Mesothelial cell of epicardium (in vitro differentiated cells): ENCODE results near the gene GJB2. TPM values are rescaled to one million over a fixed set of nuclear protein-coding genes. Genes with fewer than 3 reads are reported as not detected.

Source experiments
- DNase-seq, 2 experiments: peaks; one replicate each; pipeline ENCODE4 v3.0.0; 2021; ENCODE audit warnings: low spot score in 2 of 2; ENCODE audit not compliant: unreplicated experiment in 2 of 2
- H3K27ac Mint-ChIP-seq: 2 replicates; pipeline ENCODE4 v1.8.0; 2021; ENCODE audit warnings: mixed read lengths
- H3K27me3 Mint-ChIP-seq: 2 replicates; pipeline ENCODE4 v1.8.0; 2021; ENCODE audit warnings: low read depth, mixed read lengths
- H3K36me3 Mint-ChIP-seq: 2 replicates; pipeline ENCODE4 v1.8.0; 2021; ENCODE audit warnings: mixed read lengths
- H3K4me1 Mint-ChIP-seq: 2 replicates; pipeline ENCODE4 v1.8.0; 2021; ENCODE audit warnings: mixed read lengths
- H3K4me3 Mint-ChIP-seq: 2 replicates; pipeline ENCODE4 v1.8.0; 2021; ENCODE audit warnings: mild to moderate bottlenecking, moderate library complexity, mixed read lengths
- H3K9me3 Mint-ChIP-seq: 2 replicates; pipeline ENCODE4 v1.8.0; 2021; ENCODE audit warnings: mixed read lengths
- total RNA-seq: library from RNA; stranded (reverse); gene quantifications from 3 replicates; pipeline ENCODE4 v1.2.1, GENCODE V29; 2021
- TF ChIP-seq, protein P1 (sequence below): fragments of 200-600 bp; sonication (generic); IDR thresholded peaks from one replicate; pipeline ENCODE4 v1.5.0; 2021; ENCODE audit warnings: antibody characterized with exemption; ENCODE audit not compliant: unreplicated experiment

The GJB2 gene
- total RNA-seq, 1 donor from 2014 or later, result 25.4 TPM

DNA sequence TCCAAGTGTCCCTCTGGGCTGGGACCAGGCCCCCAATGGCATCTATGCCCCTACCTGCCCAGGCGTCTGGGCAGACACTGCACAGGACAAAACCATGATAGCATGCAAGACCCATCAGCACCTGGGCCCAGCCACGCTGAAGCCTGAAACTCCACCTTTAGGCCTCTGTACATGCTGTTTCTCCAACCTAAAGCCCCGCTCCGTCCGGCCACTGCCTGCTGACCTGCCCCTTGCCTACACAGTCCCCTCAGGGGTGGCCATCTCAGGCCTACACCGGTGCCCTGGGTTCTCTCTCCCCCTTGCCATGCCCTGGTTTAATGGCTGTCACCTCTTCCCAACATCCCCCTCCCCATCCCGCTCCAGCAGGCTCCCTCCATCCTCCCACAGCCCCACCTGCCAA, 47.2 kb downstream of the GJB2 start:
- no peak for DNase-seq
- Mint-ChIP-seq H3K4me3 (no peak overlapping the region), H3K36me3 (no peaks in the 10 kb centered on the region), H3K27ac (no peak overlapping the region), H3K9me3 (no peaks in the 10 kb centered on the region), H3K4me1 (peaks cover 17% of the 10 kb centered on the region), H3K27me3 (peaks cover 32% of the 10 kb centered on the region)
- TF ChIP-seq, protein P1, sequence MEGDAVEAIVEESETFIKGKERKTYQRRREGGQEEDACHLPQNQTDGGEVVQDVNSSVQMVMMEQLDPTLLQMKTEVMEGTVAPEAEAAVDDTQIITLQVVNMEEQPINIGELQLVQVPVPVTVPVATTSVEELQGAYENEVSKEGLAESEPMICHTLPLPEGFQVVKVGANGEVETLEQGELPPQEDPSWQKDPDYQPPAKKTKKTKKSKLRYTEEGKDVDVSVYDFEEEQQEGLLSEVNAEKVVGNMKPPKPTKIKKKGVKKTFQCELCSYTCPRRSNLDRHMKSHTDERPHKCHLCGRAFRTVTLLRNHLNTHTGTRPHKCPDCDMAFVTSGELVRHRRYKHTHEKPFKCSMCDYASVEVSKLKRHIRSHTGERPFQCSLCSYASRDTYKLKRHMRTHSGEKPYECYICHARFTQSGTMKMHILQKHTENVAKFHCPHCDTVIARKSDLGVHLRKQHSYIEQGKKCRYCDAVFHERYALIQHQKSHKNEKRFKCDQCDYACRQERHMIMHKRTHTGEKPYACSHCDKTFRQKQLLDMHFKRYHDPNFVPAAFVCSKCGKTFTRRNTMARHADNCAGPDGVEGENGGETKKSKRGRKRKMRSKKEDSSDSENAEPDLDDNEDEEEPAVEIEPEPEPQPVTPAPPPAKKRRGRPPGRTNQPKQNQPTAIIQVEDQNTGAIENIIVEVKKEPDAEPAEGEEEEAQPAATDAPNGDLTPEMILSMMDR, result no peak

DNA sequence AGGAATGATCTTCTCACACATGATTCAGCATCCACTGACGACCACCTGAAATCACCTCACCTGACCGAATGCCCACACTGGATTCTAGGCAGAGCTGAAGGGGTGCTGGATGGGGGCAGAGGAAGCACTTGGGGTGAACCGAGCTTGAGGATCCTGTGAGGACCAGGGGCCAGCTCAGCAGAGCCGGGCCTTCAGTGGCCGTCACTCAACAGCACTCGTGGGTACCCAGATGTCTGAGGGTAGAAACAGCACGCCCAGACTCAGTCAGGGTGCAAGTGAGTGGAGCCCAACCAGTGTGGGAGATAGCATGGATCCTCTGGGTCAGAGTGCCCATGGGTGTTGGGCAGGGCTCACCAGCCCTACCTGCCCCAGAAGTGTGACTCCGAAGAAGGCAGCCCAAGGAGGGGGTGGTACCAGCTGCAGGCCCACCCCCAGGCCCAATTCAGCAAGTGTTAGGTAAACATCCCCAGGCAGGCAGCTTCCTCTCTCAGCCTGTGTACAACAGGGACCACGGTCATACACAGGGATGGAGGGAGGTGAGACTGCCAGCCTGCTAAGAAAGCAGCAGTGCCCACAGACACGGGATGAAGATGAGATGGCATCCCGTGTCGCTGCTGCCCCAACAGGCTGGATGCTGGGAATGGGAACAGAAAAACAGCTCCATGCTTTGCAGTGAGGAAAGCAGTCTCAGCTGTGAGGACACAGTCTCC, 48.4 kb downstream of the GJB2 start:
- TF ChIP-seq, protein P1, result no peak
- H3K27ac Mint-ChIP-seq, result no peak overlapping the region
- H3K9me3 Mint-ChIP-seq, result no peaks in the 10 kb centered on the region
- H3K4me1 Mint-ChIP-seq, result peaks cover 30% of the 10 kb centered on the region
- peaks cover 23% of the 10 kb centered on the region for H3K27me3 Mint-ChIP-seq
- no peak overlapping the region for H3K4me3 Mint-ChIP-seq
- no peaks in the 10 kb centered on the region for H3K36me3 Mint-ChIP-seq
- DNase-seq, result no peak

DNA sequence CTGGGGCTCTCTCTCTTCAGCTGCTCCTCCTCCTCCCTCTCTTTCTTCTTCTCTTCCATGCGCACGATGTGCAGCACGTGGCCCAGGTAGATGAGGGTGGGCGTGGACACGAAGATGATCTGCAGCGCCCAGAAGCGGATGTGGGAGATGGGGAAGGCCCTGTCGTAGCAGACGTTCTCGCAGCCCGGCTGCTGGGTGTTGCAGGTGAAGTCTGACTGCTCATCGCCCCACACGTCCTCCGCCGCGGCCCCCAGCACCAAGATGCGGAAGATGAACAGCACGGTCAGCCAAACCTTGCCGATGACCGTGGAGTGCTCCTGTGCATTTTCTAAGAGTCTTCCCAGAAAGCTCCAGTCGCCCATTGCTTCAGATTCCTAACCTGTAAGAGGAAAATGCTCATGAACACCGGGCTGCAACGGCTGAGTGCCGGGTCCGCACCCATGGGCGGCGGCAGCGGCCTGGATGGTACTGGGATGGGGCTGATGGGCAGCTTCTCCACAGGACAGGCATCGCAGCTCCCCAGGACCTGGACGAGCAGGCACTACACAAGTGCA, 49.7 kb downstream of the GJB2 start:
- Mint-ChIP-seq H3K9me3 (no peaks in the 10 kb centered on the region), H3K27ac (no peak overlapping the region), H3K4me1 (peaks cover 31% of the 10 kb centered on the region), H3K36me3 (no peaks in the 10 kb centered on the region), H3K27me3 (peaks cover 20% of the 10 kb centered on the region), H3K4me3 (no peak overlapping the region)
- TF ChIP-seq, protein P1, result no peak
- DNase-seq, result no peak

DNA sequence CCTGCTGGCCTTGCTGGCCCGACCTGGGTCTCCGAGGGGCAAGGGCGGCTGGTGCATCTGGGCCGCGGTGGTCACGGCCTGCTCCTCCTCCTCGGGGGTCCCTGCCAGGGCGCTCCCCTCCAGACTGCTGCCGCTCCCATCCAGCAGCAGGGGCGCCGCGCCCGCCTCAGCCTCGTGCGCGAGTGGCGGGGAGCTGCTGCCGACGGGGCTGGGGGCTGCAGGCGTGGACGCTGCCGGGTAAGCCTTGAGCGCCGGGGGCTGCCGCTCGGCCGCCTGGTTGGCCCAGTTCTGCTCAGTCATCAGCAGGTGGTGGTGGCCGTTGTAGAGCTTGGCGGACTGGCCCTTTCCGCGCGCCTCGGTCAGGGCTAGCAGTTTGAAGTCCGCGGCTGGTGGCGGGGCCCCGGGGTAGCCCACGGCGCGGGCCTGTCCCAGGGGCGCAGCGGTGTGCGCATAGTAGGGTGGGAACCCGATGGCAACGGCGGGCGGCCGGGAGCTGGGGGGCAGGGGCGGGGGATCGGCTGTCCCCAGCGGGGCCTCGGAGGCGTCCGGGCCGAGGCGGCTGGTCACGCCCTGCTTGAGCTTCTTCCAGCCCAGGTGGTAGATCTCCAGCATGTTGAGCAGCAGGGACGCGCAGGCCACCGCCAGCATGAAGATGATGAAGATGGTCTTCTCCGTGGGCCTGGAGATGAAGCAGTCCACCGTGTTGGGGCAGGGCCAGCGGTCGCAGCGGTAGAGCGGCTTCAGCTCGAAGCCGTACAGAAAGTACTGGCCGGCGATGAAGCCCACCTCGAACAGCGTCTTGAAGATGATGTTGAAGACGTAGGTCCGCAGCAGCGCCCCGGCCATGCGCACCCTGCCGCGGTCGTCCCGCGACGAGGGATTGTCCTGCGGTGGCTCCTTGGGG, 50.5 kb downstream of the GJB2 start:
- Mint-ChIP-seq H3K27ac (no peak overlapping the region), H3K9me3 (no peaks in the 10 kb centered on the region), H3K4me1 (peaks cover 31% of the 10 kb centered on the region), H3K36me3 (no peaks in the 10 kb centered on the region), H3K4me3 (no peak overlapping the region), H3K27me3 (peaks cover 23% of the 10 kb centered on the region)
- TF ChIP-seq, protein P1, result no peak
- no peak for DNase-seq

DNA sequence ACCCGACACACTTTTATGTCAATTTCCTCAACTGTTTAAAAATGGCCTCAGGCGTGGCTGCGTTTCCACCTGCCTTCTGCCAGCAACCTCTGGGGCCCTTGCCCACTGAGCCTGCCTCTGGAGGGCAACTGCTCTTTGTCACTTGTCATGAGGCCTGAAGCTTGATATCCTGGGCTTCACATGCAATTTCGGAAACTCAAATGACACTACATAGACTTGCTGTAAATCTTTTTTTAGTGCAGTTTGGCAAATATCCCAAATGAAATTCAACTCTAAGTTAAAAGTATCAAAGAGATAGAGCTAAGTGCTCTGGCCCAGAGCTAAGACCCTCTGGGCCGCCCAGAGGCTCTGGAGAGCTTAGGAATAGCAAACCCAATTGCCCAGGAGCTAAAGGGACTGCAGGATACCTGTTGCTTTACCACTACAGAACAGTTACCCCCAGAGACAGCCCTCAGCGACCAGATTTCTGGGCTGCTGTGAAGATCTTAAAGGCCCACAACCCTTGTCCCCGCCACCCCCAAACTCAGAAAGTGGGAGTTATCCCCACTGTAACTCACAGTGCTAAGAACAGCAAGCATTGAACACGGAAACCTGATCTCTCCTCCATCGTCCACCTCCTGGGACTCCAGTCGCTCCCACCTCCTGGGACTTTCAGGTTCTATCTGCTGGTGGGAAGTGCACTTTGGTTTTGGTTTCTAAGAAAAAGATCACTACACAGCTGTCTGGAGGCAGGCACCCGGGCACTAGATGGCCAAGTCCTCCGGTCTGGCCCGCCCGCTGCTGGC, 51.3 kb downstream of the GJB2 start:
- H3K27ac Mint-ChIP-seq, result peak overlapping the region; percentile 55
- no peak overlapping the region for H3K4me3 Mint-ChIP-seq
- DNase-seq, result peak in 1 of 2 experiments; percentile 36
- peaks cover 36% of the 10 kb centered on the region for H3K4me1 Mint-ChIP-seq
- H3K27me3 Mint-ChIP-seq, result peaks cover 30% of the 10 kb centered on the region
- H3K9me3 Mint-ChIP-seq, result no peaks in the 10 kb centered on the region
- TF ChIP-seq, protein P1, result no peak
- no peaks in the 10 kb centered on the region for H3K36me3 Mint-ChIP-seq
